Fibroblast of lung (primary cell): Measurements from ENCODE around the gene RABGAP1. TPM values are rescaled to one million over a fixed set of nuclear protein-coding genes. Genes with fewer than 3 reads are reported as not detected.

ENCODE experiments used
- DNase-seq, 2 donors: peaks; one replicate each; pipeline versions ENCODE4 v3.0.0 to v3.0.0-alpha.2; 2010; ENCODE audit warnings: low read depth in 2 of 2
- H2AFZ ChIP-seq: 2 replicates; pipeline ENCODE4 v1.5.1; 2012; ENCODE audit warnings: low read length, control low read depth, inconsistent platforms
- H3K27ac ChIP-seq: 2 replicates; pipeline ENCODE4 v1.5.1; 2011; ENCODE audit warnings: low read length, control low read depth; ENCODE audit not compliant: insufficient read depth
- H3K27me3 ChIP-seq: 2 replicates; pipeline ENCODE4 v1.5.1; 2011; ENCODE audit warnings: mild to moderate bottlenecking, low read length; ENCODE audit not compliant: control insufficient read depth, insufficient read depth
- H3K36me3 ChIP-seq: 2 replicates; pipeline ENCODE4 v1.5.1; 2011; ENCODE audit warnings: low read length; ENCODE audit not compliant: control insufficient read depth, insufficient read depth
- H3K4me1 ChIP-seq: 2 replicates; pipeline ENCODE4 v1.5.1; 2011; ENCODE audit warnings: low read length; ENCODE audit not compliant: control insufficient read depth, insufficient read depth; ENCODE audit errors: extremely low read depth
- H3K4me2 ChIP-seq: 2 replicates; pipeline ENCODE4 v1.5.1; 2011; ENCODE audit warnings: low read length, control low read depth; ENCODE audit not compliant: insufficient read depth; ENCODE audit errors: extremely low read depth
- H3K4me3 ChIP-seq, 4 experiments: fragments of 200-600 bp in 1 of 4; sonication (generic) in 1 of 4; replicated peaks in 1 of 4; 2 replicates each; pipeline ENCODE4 v1.5.1; 2011 to 2016; ENCODE audit warnings: low read length in 4 of 4, low read depth in 3 of 4, mild to moderate bottlenecking in 3 of 4, control low read depth in 2 of 4, inconsistent platforms in 1 of 4, mixed read lengths in 1 of 4; ENCODE audit not compliant: insufficient read depth in 1 of 4; ENCODE audit errors: control extremely low read depth in 1 of 4
- H3K79me2 ChIP-seq: 2 replicates; pipeline ENCODE4 v1.5.1; 2012; ENCODE audit warnings: mild to moderate bottlenecking, low read length, inconsistent platforms; ENCODE audit not compliant: control insufficient read depth, insufficient read depth
- H3K9ac ChIP-seq: 2 replicates; pipeline ENCODE4 v1.5.1; 2011; ENCODE audit warnings: mild to moderate bottlenecking, low read length, control low read depth; ENCODE audit not compliant: insufficient read depth
- H3K9me3 ChIP-seq: 2 replicates; pipeline ENCODE4 v1.5.1; 2012; ENCODE audit warnings: low read depth, low read length; ENCODE audit not compliant: control insufficient read depth, insufficient read depth
- H4K20me1 ChIP-seq: 2 replicates; pipeline ENCODE4 v1.5.1; 2011; ENCODE audit warnings: low read length; ENCODE audit not compliant: control insufficient read depth, insufficient read depth; ENCODE audit errors: extremely low read depth
- CTCF ChIP-seq, 2 donors: IDR thresholded peaks in 1 of 2; conservative IDR thresholded peaks in 1 of 2; 1 replicate in 1 of 2; 2 replicates in 1 of 2; pipeline ENCODE4 v1.5.1; 2011 to 2012; ENCODE audit warnings: low read length in 2 of 2, control low read depth in 1 of 2, inconsistent platforms in 1 of 2, low read depth in 1 of 2, mild to moderate bottlenecking in 1 of 2
- EZH2 ChIP-seq: IDR thresholded peaks from 2 replicates; pipeline ENCODE4 v1.5.1; 2012; ENCODE audit warnings: low read length, control low read depth, mild to moderate bottlenecking; ENCODE audit errors: missing control alignments
- polyA plus RNA-seq, 2 donors: library from polyadenylated mRNA; depleted of rRNA in 1 of 2; stranded (reverse) in 1 of 2; unstranded in 1 of 2; fragments of >200 nt; gene quantifications; 2 replicates each; pipeline ENCODE4 v1.2.1, GENCODE V29; 2011 to 2012; ENCODE audit warnings: missing spikeins in 1 of 2
- total RNA-seq: library from RNA; depleted of rRNA; stranded (reverse); fragments of >200 nt; gene quantifications from 2 replicates; pipeline ENCODE4 v1.2.1, GENCODE V29; 2014

Gene RABGAP1
- total and polyA plus RNA-seq, 2 donors (not counting 1 experiment from before 2014, with no cell fraction given) = 47.6 to 58.6 TPM

GRCh38 chr9:123120953-123121352 is 180.1 kb downstream of the RABGAP1 start:
- H3K4me2 ChIP-seq = no peak overlapping the region
- H3K9ac ChIP-seq = no peak overlapping the region
- no peaks in the 10 kb centered on the region for H3K4me1 ChIP-seq
- no peaks in the 10 kb centered on the region for H3K9me3 ChIP-seq
- no peak overlapping the region for H3K27ac ChIP-seq
- no peak overlapping the region for H2AFZ ChIP-seq
- TF ChIP-seq EZH2 (no peak), CTCF (conservative IDR thresholded peaks at IDR 0.05 in 1 of 2, IDR thresholded peaks at IDR 0.05 in 1 of 2; ENCODE audit: low read depth in 1 of 2, low read length in 2 of 2) (no peak)
- H3K27me3 ChIP-seq = no peaks in the 10 kb centered on the region
- H3K36me3 ChIP-seq = no peaks in the 10 kb centered on the region
- no peak overlapping the region for H3K4me3 ChIP-seq
- H4K20me1 ChIP-seq = no peaks in the 10 kb centered on the region
- H3K79me2 ChIP-seq = no peaks in the 10 kb centered on the region
- peak in 1 of 2 donors; percentile 24 for DNase-seq

DNA sequence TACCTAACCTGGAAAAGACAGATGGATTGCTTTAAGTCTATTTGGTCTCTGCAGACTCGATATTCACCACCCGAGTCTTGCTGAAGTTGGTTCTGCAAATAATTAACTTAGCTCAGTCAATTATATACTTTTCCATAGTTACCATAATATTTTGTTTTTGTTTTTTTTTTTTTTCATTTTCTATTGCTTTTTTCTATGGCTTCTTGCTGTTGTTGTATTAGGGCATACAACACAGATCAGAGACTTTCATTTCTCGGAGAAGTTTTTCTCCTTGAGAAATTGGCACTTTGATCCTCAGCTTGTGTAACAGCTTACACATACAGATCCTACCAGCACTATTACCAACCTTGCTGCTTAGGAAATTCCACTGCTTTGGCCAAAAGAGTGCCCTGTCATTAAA is 180.6 kb downstream of the RABGAP1 start:
- TF ChIP-seq CTCF (conservative IDR thresholded peaks at IDR 0.05 in 1 of 2, IDR thresholded peaks at IDR 0.05 in 1 of 2; ENCODE audit: low read depth in 1 of 2, low read length in 2 of 2) = no peak
- TF ChIP-seq EZH2 = no peak
- no peaks in the 10 kb centered on the region for H3K9me3 ChIP-seq
- no peak for DNase-seq
- H3K36me3 ChIP-seq = no peaks in the 10 kb centered on the region
- H3K79me2 ChIP-seq = no peaks in the 10 kb centered on the region
- no peaks in the 10 kb centered on the region for H4K20me1 ChIP-seq
- no peak overlapping the region for H2AFZ ChIP-seq
- no peaks in the 10 kb centered on the region for H3K4me1 ChIP-seq
- no peak overlapping the region for H3K27ac ChIP-seq
- no peak overlapping the region for H3K4me3 ChIP-seq
- H3K9ac ChIP-seq = no peak overlapping the region
- no peaks in the 10 kb centered on the region for H3K27me3 ChIP-seq
- no peak overlapping the region for H3K4me2 ChIP-seq

GRCh38 chr9:123127512-123128075 is 186.8 kb downstream of the RABGAP1 start:
- Histone ChIP-seq H3K27ac (no peak overlapping the region), H3K4me3 (no peak overlapping the region), H3K4me2 (no peak overlapping the region), H3K9ac (no peak overlapping the region), H3K27me3 (no peaks in the 10 kb centered on the region), H3K9me3 (no peaks in the 10 kb centered on the region), H3K4me1 (no peaks in the 10 kb centered on the region), H3K79me2 (no peaks in the 10 kb centered on the region), H2AFZ (no peak overlapping the region), H4K20me1 (no peaks in the 10 kb centered on the region), H3K36me3 (no peaks in the 10 kb centered on the region)
- DNase-seq = no peak
- TF ChIP-seq EZH2 (no peak), CTCF (conservative IDR thresholded peaks at IDR 0.05 in 1 of 2, IDR thresholded peaks at IDR 0.05 in 1 of 2; ENCODE audit: low read depth in 1 of 2, low read length in 2 of 2) (no peak)
